Urothelium cell line (cell line): Measurements from ENCODE around the gene CFAP73.
A peak's percentile ranks its signal among the peaks of the same experiment; 100 is the strongest.
"Not testable (repeated sequence)": the region's sequence is repeated elsewhere in the genome, so short reads cannot be mapped to it uniquely, and the experiment has no call there.

ENCODE experiments used
- DNase-seq: peaks from one replicate; pipeline ENCODE4 v3.0.0; 2011; ENCODE audit warnings: low spot score, mixed read lengths
- FAIRE-seq: peaks from 2 replicates; lab custom pipeline; 2011; peaks lifted over from hg19 to GRCh38; lab: Jason Lieb, UNC

Gene CFAP73

DNA sequence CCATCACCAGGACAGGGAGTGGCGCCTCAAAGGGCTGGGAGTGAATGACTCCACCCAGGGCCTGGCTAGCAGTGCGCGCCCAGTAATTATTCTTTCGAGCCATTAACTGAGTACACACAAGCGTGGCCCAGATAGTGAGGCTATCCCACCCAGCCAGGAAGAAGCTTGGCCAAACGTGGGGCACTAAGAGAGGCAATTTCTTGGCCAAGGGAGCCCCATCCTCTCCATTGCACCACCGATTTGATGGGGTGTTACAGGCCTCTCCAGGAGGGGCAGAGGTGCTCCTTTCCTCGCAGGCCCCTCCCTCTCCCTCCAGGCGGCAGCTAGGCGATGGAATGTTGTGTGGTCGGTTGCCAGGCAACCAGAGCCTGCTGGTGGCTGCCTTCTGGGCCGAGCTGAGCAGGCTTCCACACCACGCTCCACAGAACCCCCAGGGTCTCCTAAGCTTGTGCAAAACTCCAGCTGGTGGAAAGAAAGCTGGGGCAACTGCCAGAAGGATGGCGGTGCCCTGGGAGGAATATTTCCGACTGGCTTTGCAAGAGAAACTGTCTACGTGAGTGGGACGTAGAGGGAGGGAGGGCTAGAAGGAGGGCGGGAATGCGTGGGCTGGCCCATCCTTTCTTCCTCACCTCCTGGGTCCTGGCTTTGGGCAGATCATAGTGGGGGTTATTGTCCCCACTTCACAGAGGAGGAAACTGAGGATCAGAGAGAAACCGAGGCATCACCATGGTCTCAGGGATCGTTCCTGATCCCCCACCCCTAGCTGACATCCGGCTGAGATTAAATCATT is at the start of gene CFAP73:
CFAP73 (plus strand) TSS at position 364 of the 790 bp plus-strand sequence; CDS start at position 498, 134 bp downstream.
- peak; percentile 30 for FAIRE-seq
- DNase-seq, result peak; percentile 96

- DNase-seq (no peak), FAIRE-seq (no peak)
Measured at GRCh38 chr12:113099764-113100163, 49.8 kb upstream of the CFAP73 start.

GRCh38 chr12:113101751-113102150 is 47.8 kb upstream of the CFAP73 start:
- no peak for FAIRE-seq
- no peak for DNase-seq

DNA sequence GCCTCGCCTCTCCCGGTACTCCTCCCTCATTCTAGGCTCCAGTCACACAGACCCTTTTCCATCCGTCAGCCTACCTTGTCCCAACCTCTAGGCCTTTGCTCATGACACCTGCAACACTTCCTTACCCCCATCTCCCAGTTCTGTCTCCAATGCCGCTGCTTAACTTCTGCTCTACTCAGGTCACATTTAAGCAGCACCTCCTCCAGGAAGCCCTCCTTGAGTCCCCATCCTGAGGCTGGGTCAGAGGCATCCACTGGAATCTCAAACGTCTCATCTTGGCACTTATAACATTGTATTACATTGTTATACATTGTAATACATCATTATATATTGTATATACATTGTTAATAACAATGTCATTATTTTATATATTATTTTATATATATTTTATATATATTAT is 46.7 kb upstream of the CFAP73 start:
- FAIRE-seq, result no peak
- DNase-seq, result no peak

GRCh38 chr12:113103756-113104450 is 45.6 kb upstream of the CFAP73 start:
- FAIRE-seq (no peak), DNase-seq (no peak)

GRCh38 chr12:113104953-113105510 is 44.5 kb upstream of the CFAP73 start:
- FAIRE-seq (no peak), DNase-seq (no peak)

DNA sequence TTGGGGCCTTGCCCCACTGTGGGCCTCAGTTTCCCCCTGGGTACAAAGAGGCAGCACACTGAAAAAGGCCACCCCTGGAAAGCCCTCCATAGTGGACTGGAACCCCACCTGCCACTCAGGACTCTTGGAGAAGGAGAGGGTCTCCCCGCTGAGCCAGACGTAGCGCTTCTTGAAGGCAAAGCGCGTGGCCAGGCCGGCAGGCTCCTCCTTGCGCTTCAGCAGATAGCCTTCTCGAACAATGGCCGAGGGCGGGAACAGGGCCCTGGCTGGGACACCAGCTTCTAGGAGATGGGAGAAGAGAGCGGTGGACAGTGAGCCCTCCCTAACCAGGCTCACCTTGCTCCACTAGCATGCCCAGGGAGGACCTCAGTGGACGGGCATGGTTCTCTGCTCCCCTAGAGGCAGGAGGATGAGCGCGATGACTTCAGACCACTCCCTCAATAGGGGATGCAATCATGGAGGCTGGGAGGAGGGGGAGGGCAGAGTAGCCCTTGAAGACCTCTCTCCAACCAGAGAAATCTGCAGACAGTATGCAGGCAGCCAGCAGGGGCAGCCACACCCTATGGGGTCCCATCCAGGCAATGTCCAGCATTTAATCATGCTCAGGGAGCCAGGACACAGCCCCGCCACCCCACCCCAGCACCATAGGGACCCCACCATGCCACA is 43.8 kb upstream of the CFAP73 start:
- DNase-seq, result no peak
- FAIRE-seq, result no peak

GRCh38 chr12:113106361-113106760 is 43.2 kb upstream of the CFAP73 start:
- DNase-seq, result no peak
- no peak for FAIRE-seq

DNA sequence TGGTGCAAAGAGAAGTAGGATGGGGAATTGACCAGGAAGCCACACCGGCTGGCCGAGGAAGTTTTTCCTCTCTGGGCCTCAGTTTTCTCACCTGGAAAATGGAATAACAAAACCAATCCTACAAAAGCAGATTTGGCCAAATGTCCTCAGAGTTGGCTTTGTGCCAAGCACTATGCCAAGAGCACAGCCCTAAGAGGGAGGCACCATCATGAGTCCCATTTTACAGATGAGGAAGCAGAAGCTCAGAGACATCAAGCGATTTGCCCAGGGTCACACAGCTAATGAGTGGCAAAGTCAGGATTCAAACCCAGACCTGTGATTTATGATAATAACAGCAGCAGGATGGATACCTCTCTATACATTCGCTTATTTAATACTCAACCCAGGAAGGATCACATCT is 41.2 kb upstream of the CFAP73 start:
- no peak for DNase-seq
- no peak for FAIRE-seq

DNA sequence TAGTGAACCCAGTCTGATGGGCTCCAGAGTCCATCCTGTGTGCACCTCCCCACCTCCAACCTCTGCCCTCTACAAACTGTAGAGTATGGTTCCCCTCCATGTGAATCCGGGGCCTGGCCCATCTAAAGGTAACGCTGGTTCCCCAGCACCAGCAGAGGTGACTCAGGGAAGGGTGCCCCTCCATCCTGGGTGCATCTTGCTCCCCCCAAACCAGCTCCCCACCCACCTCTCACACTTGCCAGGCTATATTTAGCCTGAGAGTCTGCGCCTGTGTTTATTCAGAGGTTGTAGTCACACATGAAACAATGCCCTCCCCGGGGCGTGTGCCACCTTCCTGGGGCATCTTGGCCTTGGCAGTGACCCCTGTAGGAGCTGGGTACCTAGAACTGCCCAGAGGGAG is 40.2 kb upstream of the CFAP73 start:
- no peak for DNase-seq
- no peak for FAIRE-seq

DNA sequence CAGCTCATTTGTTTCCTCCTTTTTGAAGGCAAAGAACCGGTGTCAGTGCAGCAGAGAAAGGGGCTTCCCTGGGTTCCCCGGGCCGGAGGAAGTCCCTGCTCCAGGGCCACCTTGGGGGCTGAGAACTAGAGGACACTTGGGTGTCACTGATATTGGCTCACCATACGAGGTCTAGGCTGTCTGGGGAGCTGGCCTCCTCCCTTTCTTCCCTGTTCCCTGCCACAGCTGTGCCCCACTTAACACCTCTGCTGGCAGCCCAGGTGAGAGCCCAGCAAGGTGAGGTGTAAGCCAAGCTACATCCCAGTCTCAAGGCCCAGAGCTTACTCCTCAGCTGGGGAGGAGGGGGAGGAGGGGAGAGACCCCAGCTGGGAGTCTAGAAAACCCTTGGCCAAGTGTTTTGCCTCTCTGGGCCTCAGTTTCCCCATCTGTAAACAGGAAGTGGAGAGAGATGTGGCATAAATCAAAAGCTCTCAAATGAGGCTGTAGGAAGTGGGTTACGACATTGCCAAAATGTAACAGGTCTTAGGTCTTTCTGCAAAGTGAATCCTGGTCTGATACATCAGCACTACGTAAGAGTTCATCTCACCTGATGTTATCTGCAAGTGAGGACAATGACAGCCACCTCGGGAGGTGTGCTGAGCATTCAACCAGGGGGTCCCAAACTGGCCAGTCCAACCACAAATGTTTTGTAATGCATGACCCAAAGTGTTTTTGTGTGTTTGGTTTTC is 39.5 kb upstream of the CFAP73 start:
- no peak for DNase-seq
- no peak for FAIRE-seq

DNA sequence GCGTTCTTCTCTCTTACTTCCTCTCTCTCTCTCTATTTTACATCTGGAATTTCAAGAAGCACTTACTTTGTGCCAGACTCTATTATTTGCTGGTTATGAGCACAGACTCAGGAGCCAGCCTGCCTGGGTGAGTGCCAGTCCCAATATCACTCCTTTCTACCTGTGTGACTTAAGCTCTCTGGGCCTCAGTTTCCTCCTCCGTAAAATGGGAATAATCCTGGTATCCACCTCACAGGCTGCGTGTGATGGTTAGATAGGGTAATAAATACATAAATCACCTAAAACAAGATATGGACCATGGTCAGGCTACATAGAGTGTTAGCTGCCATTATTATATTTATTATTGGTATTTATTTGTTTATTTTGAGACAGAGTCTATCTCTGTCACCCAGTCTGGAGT is 38.3 kb upstream of the CFAP73 start:
- FAIRE-seq (no peak), DNase-seq (no peak)

- DNase-seq (no peak), FAIRE-seq (no peak)
Measured at GRCh38 chr12:113112043-113112899, 37.3 kb upstream of the CFAP73 start.

GRCh38 chr12:113113397-113113796 is 36.1 kb upstream of the CFAP73 start:
- no peak for DNase-seq
- FAIRE-seq, result no peak

- FAIRE-seq (no peak), DNase-seq (no peak)
Measured at GRCh38 chr12:113114447-113115178, 34.9 kb upstream of the CFAP73 start.

- FAIRE-seq, result no peak
- DNase-seq, result no peak
Measured at GRCh38 chr12:113115455-113116126, 33.9 kb upstream of the CFAP73 start.

GRCh38 chr12:113116875-113117274 is 32.6 kb upstream of the CFAP73 start:
- FAIRE-seq, result no peak
- no peak for DNase-seq

- FAIRE-seq, DNase-seq: not testable (repeated sequence)
Measured at GRCh38 chr12:113117684-113118083, 31.8 kb upstream of the CFAP73 start.

DNA sequence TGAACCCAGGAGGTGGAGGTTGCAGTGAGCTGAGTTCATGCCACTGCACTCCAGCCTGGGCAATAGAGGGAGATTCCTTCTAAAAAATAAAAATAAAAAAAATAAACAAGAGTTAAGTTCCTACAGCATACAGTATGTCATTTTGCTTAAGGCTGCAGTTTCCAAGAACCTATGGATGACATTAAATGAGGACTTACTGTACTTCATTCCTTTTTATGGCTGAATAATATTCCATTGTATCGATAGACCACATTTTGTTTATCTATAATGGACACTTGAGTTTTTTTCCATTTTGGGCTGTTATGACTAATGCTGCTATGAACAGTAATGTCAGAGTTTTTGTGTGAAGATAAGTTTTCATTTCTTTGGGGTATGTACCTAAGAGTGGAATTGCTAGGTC is 31.4 kb upstream of the CFAP73 start:
- FAIRE-seq, result no peak
- no peak for DNase-seq
